ENCODE data around the gene UNK. TPM values are rescaled to one million over a fixed set of nuclear protein-coding genes. Genes with fewer than 3 reads are reported as not detected.
A peak's percentile ranks its signal among the peaks of the same experiment; 100 is the strongest.

The UNK gene
- total RNA-seq, 4 donors from 2014 or later = 32.5 to 61.4 (median 47.9) TPM

GRCh38 chr17:75822119-75822799, 37.7 kb downstream of the UNK start:
- H3K9me3 ChIP-seq = no peaks in the 10 kb centered on the region
- intact Hi-C loops (cut with DNase I) = no loop called here
- H3K4me3 ChIP-seq (replicated peaks in 1 of 3) = no peak overlapping the region
- TF ChIP-seq, protein P1, sequence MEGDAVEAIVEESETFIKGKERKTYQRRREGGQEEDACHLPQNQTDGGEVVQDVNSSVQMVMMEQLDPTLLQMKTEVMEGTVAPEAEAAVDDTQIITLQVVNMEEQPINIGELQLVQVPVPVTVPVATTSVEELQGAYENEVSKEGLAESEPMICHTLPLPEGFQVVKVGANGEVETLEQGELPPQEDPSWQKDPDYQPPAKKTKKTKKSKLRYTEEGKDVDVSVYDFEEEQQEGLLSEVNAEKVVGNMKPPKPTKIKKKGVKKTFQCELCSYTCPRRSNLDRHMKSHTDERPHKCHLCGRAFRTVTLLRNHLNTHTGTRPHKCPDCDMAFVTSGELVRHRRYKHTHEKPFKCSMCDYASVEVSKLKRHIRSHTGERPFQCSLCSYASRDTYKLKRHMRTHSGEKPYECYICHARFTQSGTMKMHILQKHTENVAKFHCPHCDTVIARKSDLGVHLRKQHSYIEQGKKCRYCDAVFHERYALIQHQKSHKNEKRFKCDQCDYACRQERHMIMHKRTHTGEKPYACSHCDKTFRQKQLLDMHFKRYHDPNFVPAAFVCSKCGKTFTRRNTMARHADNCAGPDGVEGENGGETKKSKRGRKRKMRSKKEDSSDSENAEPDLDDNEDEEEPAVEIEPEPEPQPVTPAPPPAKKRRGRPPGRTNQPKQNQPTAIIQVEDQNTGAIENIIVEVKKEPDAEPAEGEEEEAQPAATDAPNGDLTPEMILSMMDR (IDR thresholded peaks at IDR 0.05) = no peak
- no peak for TF ChIP-seq POLR2A (IDR thresholded peaks at IDR 0.05)
- H3K27me3 ChIP-seq = no peaks in the 10 kb centered on the region
- peaks cover 7 to 15% of the 10 kb centered on the region in 2 donors for H3K4me1 ChIP-seq
- no peak overlapping the region for H3K27ac ChIP-seq
- peaks cover 48 to 50% of the 10 kb centered on the region in 2 donors for H3K36me3 ChIP-seq
- DNase-seq = peak; percentile 96
- 48 to 63% methylated on average over 10 to 12 of the region's 18 CpGs for WGBS, 2 donors

- H3K27ac ChIP-seq = no peak overlapping the region
- H3K27me3 ChIP-seq = no peaks in the 10 kb centered on the region
- WGBS, 2 donors = 33 to 42% methylated on average over 1 to 3 of the region's 3 CpGs
- intact Hi-C loops (cut with DNase I) = no loop called here
- DNase-seq = no peak
- H3K9me3 ChIP-seq = no peaks in the 10 kb centered on the region
- H3K36me3 ChIP-seq = peaks cover 43 to 49% of the 10 kb centered on the region in 2 donors
- no peak for TF ChIP-seq POLR2A (IDR thresholded peaks at IDR 0.05)
- TF ChIP-seq, protein P1 (IDR thresholded peaks at IDR 0.05) = no peak
- no peak overlapping the region for H3K4me3 ChIP-seq (replicated peaks in 1 of 3)
- H3K4me1 ChIP-seq = peaks cover 13 to 20% of the 10 kb centered on the region in 2 donors
These were observed 38.2 kb downstream of the UNK start for GRCh38 chr17:75822800-75823166.

DNA sequence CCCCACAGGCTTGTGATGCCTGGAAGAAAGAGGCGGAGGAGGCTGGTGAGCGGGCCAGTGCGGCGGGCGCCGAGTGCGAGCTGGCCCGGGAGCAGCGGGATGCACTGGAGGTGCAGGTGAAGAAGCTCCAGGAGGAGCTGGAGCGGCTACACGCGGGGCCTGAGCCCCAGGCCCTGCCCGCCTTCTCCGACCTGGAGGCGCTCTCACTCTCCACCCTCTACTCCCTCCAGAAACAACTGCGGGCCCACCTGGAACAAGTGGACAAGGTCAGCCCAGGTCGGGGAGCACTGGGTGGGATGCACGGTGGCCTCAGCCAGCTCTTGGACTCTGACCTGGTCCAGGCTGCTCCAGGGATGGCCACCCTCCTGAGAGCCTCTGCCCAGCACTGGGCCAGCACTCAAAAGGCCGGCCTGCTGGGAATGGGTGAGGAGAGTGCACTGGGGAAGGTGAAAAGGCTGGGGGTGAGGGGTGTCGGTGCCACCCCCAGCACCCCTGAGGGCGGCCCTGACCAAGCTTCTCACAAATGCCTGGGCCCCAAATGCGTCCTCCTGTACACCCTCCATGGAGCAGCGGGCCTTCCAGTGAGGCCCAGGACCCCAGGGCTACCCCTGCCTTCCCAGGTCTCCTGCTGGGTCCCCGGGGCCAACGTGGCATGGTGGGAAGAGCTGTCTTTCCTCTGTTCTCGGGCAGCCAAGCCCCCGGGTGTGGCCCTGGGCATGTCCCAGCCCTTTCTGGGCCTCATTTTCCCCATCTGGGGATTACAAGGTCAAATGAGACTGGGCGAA, 38.8 kb downstream of the UNK start:
- Histone ChIP-seq H3K27ac (no peak overlapping the region), H3K27me3 (no peaks in the 10 kb centered on the region), H3K36me3 (peaks cover 36 to 43% of the 10 kb centered on the region in 2 donors)

GRCh38 chr17:75824050-75824552, 39.5 kb downstream of the UNK start:
- H3K9me3 ChIP-seq = no peaks in the 10 kb centered on the region
- no peak overlapping the region for H3K27ac ChIP-seq
- H3K36me3 ChIP-seq = peaks cover 30 to 36% of the 10 kb centered on the region in 2 donors
- DNase-seq = no peak
- peaks cover 16 to 22% of the 10 kb centered on the region in 2 donors for H3K4me1 ChIP-seq
- 96 to 97% methylated on average over 9 to 13 of the region's 13 CpGs for WGBS, 2 donors
- H3K4me3 ChIP-seq (replicated peaks in 1 of 3) = no peak overlapping the region
- H3K27me3 ChIP-seq = no peaks in the 10 kb centered on the region
- intact Hi-C loops (cut with DNase I) = no loop called here
- TF ChIP-seq, protein P1 (IDR thresholded peaks at IDR 0.05) = no peak
- TF ChIP-seq POLR2A (IDR thresholded peaks at IDR 0.05) = no peak

More for the DNA sequence above, 38.8 kb downstream of the UNK start:
- intact Hi-C loops (cut with DNase I) = no loop called here
- Histone ChIP-seq H3K4me3 (replicated peaks in 1 of 3) (no peak overlapping the region), H3K9me3 (no peaks in the 10 kb centered on the region), H3K4me1 (peaks cover 16 to 22% of the 10 kb centered on the region in 2 donors)
- WGBS, 2 donors = 92% methylated on average over 23 to 25 of the region's 28 CpGs
- DNase-seq = no peak
- TF ChIP-seq, protein P1 (IDR thresholded peaks at IDR 0.05) = no peak
- no peak for TF ChIP-seq POLR2A (IDR thresholded peaks at IDR 0.05)

DNA sequence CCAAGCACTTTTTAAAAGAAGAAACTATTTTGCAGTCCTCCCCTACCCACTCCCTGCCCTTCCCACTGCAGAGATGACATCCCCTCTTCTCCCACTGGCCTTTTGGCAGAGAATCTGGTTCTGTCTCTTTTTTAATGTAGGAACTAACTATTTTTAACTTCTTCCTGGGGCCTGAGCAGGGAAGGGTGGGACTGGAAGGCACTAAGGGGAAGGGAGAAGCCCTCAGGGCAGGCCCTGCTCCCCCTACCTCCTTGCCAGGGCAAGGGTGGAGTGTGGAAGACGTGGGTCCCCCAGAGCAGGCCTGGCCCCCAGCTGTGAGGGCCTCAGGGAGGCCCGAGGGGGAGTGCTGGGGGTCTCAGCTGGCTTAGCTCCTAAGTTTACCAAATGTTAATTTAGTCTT, 40.1 kb downstream of the UNK start:
- H3K27ac ChIP-seq = no peak overlapping the region
- H3K27me3 ChIP-seq = no peaks in the 10 kb centered on the region
- 67 to 73% methylated on average over 1 to 2 of the region's 2 CpGs for WGBS, 2 donors
- H3K36me3 ChIP-seq = peaks cover 24 to 31% of the 10 kb centered on the region in 2 donors
- no peak for DNase-seq
- TF ChIP-seq, protein P1 (IDR thresholded peaks at IDR 0.05) = no peak
- TF ChIP-seq POLR2A (IDR thresholded peaks at IDR 0.05) = no peak
- H3K9me3 ChIP-seq = no peaks in the 10 kb centered on the region
- peaks cover 16 to 22% of the 10 kb centered on the region in 2 donors for H3K4me1 ChIP-seq
- no peak overlapping the region for H3K4me3 ChIP-seq (replicated peaks in 1 of 3)
- intact Hi-C loops (cut with DNase I) = no loop called here
